CD4-positive, alpha-beta T cell (primary cell): ENCODE measurements around the gene CDH16. TPM values are rescaled to one million over a fixed set of nuclear protein-coding genes. Genes with fewer than 3 reads are reported as not detected.

ENCODE experiments used
- ATAC-seq: fragments of 200-7000 bp; cut with Tn5 transposase; one replicate; pipeline ENCODE4 v1.10.0; 2022; ENCODE audit warnings: mild to moderate bottlenecking; ENCODE audit not compliant: poor library complexity
- CTCF ChIA-PET: fragments of 350-600 bp; sonication (Branson Sonifier 250); formaldehyde crosslinking; loops from one replicate; lab custom pipeline; 2021; ENCODE audit warnings: antibody characterized with exemption, inconsistent platforms; lab: Charles Lee
- POLR2A ChIA-PET: fragments of 350-600 bp; sonication (Branson Sonifier 250); formaldehyde crosslinking; loops from one replicate; lab custom pipeline; 2021; ENCODE audit warnings: antibody characterized with exemption, inconsistent platforms; lab: Charles Lee
- DNase-seq, 14 experiments: peaks; one replicate each; pipeline ENCODE4 v3.0.0-alpha.2; 2013 to 2020; ENCODE audit warnings: mixed read lengths in 2 of 14
- H3K27ac ChIP-seq, 2 donors: one replicate each; pipeline versions ENCODE4 v1.5.1 to v1.7.0; 2013; ENCODE audit warnings: low read length in 2 of 2, low read depth in 1 of 2, mild to moderate bottlenecking in 1 of 2
- H3K27me3 ChIP-seq, 2 experiments: 1 replicate in 1 of 2; 2 replicates in 1 of 2; pipeline versions ENCODE4 v1.6.1 to v1.7.0; 2013; ENCODE audit warnings: low read length in 2 of 2, control low read depth in 1 of 2, mild to moderate bottlenecking in 1 of 2, moderate library complexity in 1 of 2; ENCODE audit not compliant: insufficient read depth in 2 of 2, control insufficient read depth in 1 of 2
- H3K36me3 ChIP-seq: one replicate; pipeline ENCODE4 v1.6.1; 2013; ENCODE audit warnings: low read length, control low read depth; ENCODE audit not compliant: insufficient read depth
- H3K4me1 ChIP-seq: one replicate; pipeline ENCODE4 v1.6.1; 2013; ENCODE audit warnings: low read length, control low read depth; ENCODE audit not compliant: insufficient read depth
- H3K4me3 ChIP-seq: one replicate; pipeline ENCODE4 v1.5.1; 2013; ENCODE audit warnings: mild to moderate bottlenecking, low read length, moderate library complexity
- H3K9me3 ChIP-seq, 2 experiments: 1 replicate in 1 of 2; 2 replicates in 1 of 2; pipeline versions ENCODE4 v1.6.1 to v1.7.0; 2013; ENCODE audit warnings: low read length in 2 of 2, mild to moderate bottlenecking in 2 of 2, control low read depth in 1 of 2, moderate library complexity in 1 of 2; ENCODE audit not compliant: control insufficient read depth in 1 of 2, insufficient read depth in 1 of 2
- H3K27ac Mint-ChIP-seq: one replicate; pipeline ENCODE4 v1.8.0; 2020; ENCODE audit warnings: mixed read lengths
- H3K27me3 Mint-ChIP-seq: one replicate; pipeline ENCODE4 v1.8.0; 2021; ENCODE audit warnings: mixed read lengths
- H3K36me3 Mint-ChIP-seq: one replicate; pipeline ENCODE4 v1.8.0; 2021; ENCODE audit warnings: low read depth, mixed read lengths
- H3K4me1 Mint-ChIP-seq: one replicate; pipeline ENCODE4 v1.8.0; 2021; ENCODE audit warnings: low read depth, mixed read lengths
- H3K4me3 Mint-ChIP-seq: one replicate; pipeline ENCODE4 v1.8.0; 2020; ENCODE audit warnings: mild to moderate bottlenecking, mixed read lengths
- H3K9me3 Mint-ChIP-seq: one replicate; pipeline ENCODE4 v1.8.0; 2020; ENCODE audit warnings: mixed read lengths
- intact Hi-C, 2 experiments: fragments of 100-400 bp; cut with DNase I in 1 of 2; cut with micrococcal nuclease in 1 of 2; formaldehyde crosslinking; loops; one replicate each; pipeline versions ENCODE4 v1.15.1 to v1.9.0; 2023 to 2025; cut with DNase I, micrococcal nuclease
- total RNA-seq, 174 experiments: library from RNA in 2 of 174; stranded (reverse) in 2 of 174; gene quantifications; one replicate each; pipeline ENCODE4 v1.2.3 and lab custom pipeline; 2021 to 2026
- TF ChIP-seq, protein P1 (sequence below): fragments of 200-600 bp; IDR thresholded peaks from one replicate; pipeline ENCODE4 v1.8.0; 2022; ENCODE audit warnings: antibody characterized with exemption, mild to moderate bottlenecking

The CDH16 gene
- total RNA-seq, 2 experiments from 2014 or later = not detected

DNA sequence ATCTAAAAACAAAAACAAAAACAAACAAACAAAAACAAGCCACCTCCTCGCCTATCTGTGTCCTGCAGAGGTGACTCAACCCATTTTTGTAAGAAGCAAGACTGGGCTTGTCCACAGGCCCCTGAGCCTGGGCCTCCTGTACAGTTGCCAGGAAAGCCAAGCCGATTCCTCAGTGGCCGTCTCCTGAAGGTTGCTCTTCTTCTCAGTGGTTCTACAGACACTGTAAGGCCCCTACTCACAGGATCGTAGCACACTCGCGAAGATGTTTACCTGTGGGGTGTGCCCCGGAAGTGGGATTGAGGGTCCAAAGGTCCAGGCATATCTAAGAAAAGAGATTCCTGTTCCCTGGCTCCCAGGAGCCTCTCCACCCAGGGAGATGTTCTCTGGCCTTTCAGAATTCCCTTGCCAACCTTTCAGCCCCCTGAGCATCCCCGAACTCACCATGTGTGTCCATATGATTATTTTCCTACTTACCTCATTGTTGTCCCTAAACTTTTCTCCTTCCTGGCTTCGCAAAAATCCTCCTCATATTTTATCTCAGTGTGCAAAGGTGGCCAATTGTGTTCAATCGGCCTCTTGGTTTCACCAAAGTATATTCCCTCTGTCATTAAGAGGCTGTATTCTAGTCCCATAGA, 34.9 kb upstream of the CDH16 start:
- intact Hi-C loops = loop anchor here (1.0 to 5.0 kb wide), 3 partner anchors 56 to 232 kb away; no protein-coding TSS in a partner anchor
- Mint-ChIP-seq H3K27me3 (peaks cover 53% of the 10 kb centered on the region), H3K36me3 (no peaks in the 10 kb centered on the region), H3K4me3 (no peak overlapping the region), H3K4me1 (peaks cover 6% of the 10 kb centered on the region), H3K9me3 (no peaks in the 10 kb centered on the region), H3K27ac (no peak overlapping the region)
- Histone ChIP-seq H3K36me3 (no peaks in the 10 kb centered on the region), H3K27me3 (peaks cover 21 to 22% of the 10 kb centered on the region in 2 experiments), H3K4me1 (peaks cover 11% of the 10 kb centered on the region), H3K9me3 (peaks cover 0 to 5% of the 10 kb centered on the region in 2 experiments), H3K4me3 (no peak overlapping the region), H3K27ac (no peak overlapping the region)
- ChIA-PET CTCF (interaction anchor here (0.6 to 1.3 kb wide), 8 partner anchors 15 to 254 kb away, joined by 3 to 5 read pairs (median 3); no protein-coding TSS in a partner anchor), POLR2A (interaction anchor here (0.6 to 1.6 kb wide), 2 partner anchors 197 to 207 kb away, joined by 4 to 5 read pairs; partner anchors contain the start of genes B3GNT9, FBXL8 and TRADD)
- TF ChIP-seq, protein P1, sequence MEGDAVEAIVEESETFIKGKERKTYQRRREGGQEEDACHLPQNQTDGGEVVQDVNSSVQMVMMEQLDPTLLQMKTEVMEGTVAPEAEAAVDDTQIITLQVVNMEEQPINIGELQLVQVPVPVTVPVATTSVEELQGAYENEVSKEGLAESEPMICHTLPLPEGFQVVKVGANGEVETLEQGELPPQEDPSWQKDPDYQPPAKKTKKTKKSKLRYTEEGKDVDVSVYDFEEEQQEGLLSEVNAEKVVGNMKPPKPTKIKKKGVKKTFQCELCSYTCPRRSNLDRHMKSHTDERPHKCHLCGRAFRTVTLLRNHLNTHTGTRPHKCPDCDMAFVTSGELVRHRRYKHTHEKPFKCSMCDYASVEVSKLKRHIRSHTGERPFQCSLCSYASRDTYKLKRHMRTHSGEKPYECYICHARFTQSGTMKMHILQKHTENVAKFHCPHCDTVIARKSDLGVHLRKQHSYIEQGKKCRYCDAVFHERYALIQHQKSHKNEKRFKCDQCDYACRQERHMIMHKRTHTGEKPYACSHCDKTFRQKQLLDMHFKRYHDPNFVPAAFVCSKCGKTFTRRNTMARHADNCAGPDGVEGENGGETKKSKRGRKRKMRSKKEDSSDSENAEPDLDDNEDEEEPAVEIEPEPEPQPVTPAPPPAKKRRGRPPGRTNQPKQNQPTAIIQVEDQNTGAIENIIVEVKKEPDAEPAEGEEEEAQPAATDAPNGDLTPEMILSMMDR = no peak
- DNase-seq (no peak), ATAC-seq (no peak)

DNA sequence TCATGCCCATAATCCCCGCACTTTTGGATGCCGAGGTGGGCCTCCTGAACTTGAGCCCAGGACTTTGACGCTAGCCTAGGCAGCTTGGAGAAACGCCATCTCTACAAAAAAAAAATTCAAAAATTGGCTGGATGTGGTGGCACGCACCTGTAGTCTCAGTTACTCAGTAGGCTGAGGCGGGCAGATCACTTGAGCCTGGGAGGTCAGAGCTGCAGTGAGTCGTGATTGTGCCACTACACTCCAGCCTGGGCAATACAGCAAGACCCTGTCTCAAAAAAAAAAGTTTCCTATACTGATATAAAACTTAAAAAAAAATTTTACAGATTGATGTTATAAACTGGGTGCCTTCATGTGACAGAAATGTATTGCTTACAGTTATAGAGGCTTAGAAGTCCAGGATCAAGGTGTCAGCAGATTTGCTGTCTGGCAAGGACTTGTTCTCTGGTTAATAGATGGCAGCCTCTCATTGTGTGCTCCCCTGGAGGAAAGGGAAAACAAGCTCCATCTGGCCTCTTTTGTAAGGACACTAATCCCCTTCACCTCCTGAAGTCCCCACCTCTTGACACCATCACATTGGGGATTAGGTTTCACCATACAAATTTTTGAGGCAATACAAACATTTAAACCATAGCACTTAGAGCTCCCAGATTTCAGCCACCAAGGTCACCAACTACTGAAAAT, 33.9 kb upstream of the CDH16 start:
- POLR2A ChIA-PET = interaction anchor here (0.6 kb wide), 1 partner anchor 245 kb away, joined by 5 read pairs; no protein-coding TSS in a partner anchor
- H3K27ac Mint-ChIP-seq = no peak overlapping the region
- ATAC-seq = no peak
- intact Hi-C loops = loop anchor here in 1 of 2 experiments (5.0 kb wide), 1 partner anchor 55 kb away; no protein-coding TSS in a partner anchor
- TF ChIP-seq, protein P1 = no peak
- Histone ChIP-seq H3K4me1 (peaks cover 21% of the 10 kb centered on the region), H3K27me3 (peaks cover 25% of the 10 kb centered on the region in 2 experiments), H3K36me3 (no peaks in the 10 kb centered on the region), H3K9me3 (peaks cover 0 to 8% of the 10 kb centered on the region in 2 experiments), H3K27ac (no peak overlapping the region), H3K4me3 (no peak overlapping the region)
- peaks cover 13% of the 10 kb centered on the region for H3K4me1 Mint-ChIP-seq
- peaks cover 61% of the 10 kb centered on the region for H3K27me3 Mint-ChIP-seq
- DNase-seq = no peak
- no peaks in the 10 kb centered on the region for H3K9me3 Mint-ChIP-seq
- H3K36me3 Mint-ChIP-seq = no peaks in the 10 kb centered on the region
- CTCF ChIA-PET = interaction anchor here (0.9 to 1.0 kb wide), 2 partner anchors 57 to 513 kb away, joined by 3 read pairs; no protein-coding TSS in a partner anchor
- no peak overlapping the region for H3K4me3 Mint-ChIP-seq

DNA sequence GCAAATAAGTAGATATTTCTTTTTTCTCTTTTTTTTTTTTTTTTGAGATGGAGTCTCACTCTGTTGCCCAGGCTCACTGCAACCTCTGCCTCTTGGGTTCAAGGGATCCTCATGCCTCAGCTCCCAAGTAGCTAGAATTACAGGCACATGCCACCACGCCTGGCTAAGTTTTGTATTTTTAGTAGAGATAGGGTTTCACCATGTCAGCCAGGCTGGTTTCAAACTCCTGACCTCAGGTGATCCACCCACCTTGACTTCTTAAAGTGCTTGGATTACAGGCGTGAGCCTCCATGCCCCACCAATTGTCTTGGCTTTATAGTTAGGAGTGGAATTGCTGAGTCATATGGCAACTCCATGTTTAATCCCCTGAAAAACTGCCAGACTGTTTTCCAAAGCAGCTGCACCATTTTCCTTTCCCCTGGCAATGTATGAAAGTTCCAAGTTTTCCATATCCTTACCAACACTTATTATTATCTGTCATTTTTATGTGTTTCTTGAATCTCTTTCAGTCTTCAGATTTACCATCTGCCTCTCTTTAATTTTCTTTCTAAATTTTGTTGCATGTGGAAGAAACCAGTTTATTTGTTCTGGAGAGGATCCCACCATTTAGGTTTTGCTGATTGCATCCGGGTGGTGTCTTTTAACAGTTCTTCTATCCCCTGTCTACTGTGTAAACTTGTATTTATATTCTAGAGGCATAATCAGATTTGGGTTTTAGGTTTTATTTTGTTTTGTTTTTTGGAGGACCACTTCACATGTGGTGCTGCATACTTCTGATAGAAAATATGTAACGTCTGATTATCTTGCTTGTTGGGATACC, 32.5 kb upstream of the CDH16 start:
- Histone ChIP-seq H3K4me1 (peaks cover 26% of the 10 kb centered on the region), H3K9me3 (peaks cover 0 to 8% of the 10 kb centered on the region in 2 experiments), H3K4me3 (no peak overlapping the region), H3K36me3 (no peaks in the 10 kb centered on the region), H3K27me3 (peaks cover 25% of the 10 kb centered on the region in 2 experiments), H3K27ac (no peak overlapping the region)
- Mint-ChIP-seq H3K4me3 (no peak overlapping the region), H3K4me1 (peaks cover 20% of the 10 kb centered on the region), H3K36me3 (no peaks in the 10 kb centered on the region), H3K27ac (no peak overlapping the region), H3K27me3 (peaks cover 63% of the 10 kb centered on the region), H3K9me3 (no peaks in the 10 kb centered on the region)
- intact Hi-C loops = loop anchor here in 1 of 2 experiments (5.0 kb wide), 1 partner anchor 54 kb away; no protein-coding TSS in a partner anchor
- TF ChIP-seq, protein P1 = no peak
- ChIA-PET CTCF (interaction anchor here (1.6 kb wide), 1 partner anchor 10 kb away, joined by 4 read pairs; the partner anchor contains the start of gene CES3), POLR2A (interaction anchor here (0.7 kb wide), 1 partner anchor 164 kb away, joined by 3 read pairs; no protein-coding TSS in a partner anchor)
- DNase-seq (no peak), ATAC-seq (no peak)
